Measurements from ENCODE around the gene PRKAG2.

- TF ChIP-seq EP300 (IDR thresholded peaks at IDR 0.05; ENCODE audit: borderline replicate concordance) (no peak), TEAD4 (IDR thresholded peaks at IDR 0.05) (no peak)
These were observed 29.2 kb downstream of the PRKAG2 start for GRCh38 chr7:151847681-151848081.
